GM10847 (cell line): ENCODE measurements around the gene SHKBP1.

Experiments
- POLR2A ChIP-seq: IDR thresholded peaks from 2 replicates; pipeline ENCODE4 v1.6.1; 2011; ENCODE audit not compliant: insufficient read length; ENCODE audit errors: extremely low read depth

SHKBP1 gene

GRCh38 chr19:40571831-40572495, 4.7 kb upstream of the SHKBP1 start:
- no peak for TF ChIP-seq POLR2A

GRCh38 chr19:40575326-40575725, 1.3 kb upstream of the SHKBP1 start:
- no peak for TF ChIP-seq POLR2A

GRCh38 chr19:40576151-40576584, 505 bp upstream of the SHKBP1 start:
- no peak for TF ChIP-seq POLR2A

- TF ChIP-seq POLR2A, result no peak
Measured at GRCh38 chr19:40578442-40578908, 1.8 kb downstream of the SHKBP1 start.

DNA sequence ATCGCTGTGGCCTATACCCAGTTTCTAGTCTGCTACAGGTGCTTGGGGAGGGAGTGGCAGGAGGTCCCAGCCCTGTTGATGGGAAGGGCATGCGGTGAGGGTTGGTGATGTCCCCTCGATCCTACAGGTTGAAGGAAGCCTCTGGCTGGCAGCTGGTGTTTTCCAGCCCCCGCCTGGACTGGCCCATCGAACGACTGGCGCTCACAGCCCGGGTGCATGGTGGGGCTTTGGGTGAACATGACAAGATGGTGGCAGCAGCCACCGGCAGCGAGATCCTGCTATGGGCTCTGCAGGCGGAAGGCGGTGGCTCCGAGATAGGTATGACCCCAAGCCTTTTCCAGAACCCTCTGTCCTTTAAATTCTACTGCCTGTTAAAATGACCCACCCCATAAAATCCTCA, 3.9 kb downstream of the SHKBP1 start:
- TF ChIP-seq POLR2A, result no peak

DNA sequence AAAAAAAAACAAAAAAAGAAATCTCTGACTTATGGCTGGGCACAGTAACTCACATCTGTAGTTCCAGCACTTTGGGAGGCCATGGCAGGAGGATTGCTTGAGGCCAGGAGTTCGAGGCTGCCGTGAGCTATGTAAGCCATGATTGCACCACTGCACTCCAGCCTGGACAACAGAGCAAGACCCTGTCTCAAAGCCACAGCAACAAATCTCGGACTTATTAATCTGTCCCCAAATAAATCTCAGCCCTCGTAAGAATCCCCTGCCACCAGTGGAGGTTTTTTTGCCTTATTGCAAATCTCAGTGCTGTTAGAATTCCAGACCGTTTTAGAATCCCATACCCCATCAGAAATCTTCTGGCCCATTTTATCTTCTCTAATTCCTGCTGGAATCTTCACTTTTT, 4.9 kb downstream of the SHKBP1 start:
- no peak for TF ChIP-seq POLR2A

- no peak for TF ChIP-seq POLR2A
Measured at GRCh38 chr19:40582467-40582866, 5.8 kb downstream of the SHKBP1 start.

- no peak for TF ChIP-seq POLR2A
Measured at GRCh38 chr19:40583283-40583682, 6.6 kb downstream of the SHKBP1 start.

GRCh38 chr19:40584007-40584406, 7.3 kb downstream of the SHKBP1 start:
- no peak for TF ChIP-seq POLR2A

DNA sequence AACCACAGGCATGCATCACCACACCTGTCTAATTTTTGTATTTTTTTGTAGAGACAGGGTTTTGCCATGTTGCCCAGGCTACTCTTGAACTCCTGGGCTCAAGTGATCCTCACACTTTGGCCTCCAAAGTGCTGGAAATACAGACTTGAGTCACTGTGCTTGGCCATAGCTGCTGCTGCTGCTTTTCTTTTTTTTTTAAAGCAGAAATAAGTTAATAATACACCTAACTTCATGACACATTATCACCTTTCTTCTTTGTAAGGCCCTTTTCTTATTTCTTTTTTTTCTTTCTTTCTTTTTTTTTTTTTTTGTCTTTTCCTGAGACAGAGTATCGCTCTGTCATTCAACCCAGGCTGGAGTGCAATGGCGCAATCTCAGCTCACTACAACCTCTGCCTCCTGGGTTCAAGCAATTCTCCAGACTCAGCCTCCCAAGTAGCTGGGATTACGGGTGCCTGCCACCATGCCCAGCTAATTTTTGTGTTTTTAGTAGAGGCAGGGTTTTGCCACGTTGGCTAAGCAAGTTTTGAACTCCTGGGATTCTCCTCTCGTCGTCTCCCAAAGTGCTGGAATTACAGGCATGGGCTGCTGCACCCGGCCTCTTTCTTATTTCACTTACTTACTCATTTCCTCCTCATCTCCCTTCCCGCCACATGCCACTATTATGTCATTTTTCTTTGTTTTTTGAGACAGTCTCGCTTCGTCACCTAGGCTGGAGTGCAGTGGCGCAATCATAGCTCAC, 8.7 kb downstream of the SHKBP1 start:
- no peak for TF ChIP-seq POLR2A

GRCh38 chr19:40585982-40586422, 9.3 kb downstream of the SHKBP1 start:
- no peak for TF ChIP-seq POLR2A

DNA sequence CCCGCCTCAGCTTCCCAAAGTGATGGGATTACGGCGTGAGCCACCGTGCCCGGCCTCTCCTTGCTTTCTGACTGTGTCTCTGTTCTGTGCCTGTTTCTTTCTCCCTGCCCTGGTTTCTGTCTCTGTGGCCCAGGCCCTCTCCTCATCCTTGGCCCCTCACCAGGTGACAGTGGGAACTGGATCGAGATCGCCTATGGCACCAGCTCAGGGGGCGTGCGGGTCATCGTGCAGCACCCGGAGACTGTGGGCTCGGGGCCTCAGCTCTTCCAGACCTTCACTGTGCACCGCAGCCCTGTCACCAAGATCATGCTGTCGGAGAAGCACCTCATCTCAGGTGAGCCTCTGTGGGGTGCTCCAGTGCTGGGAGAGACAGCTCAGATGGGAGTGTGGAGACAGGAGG, 9.9 kb downstream of the SHKBP1 start:
- TF ChIP-seq POLR2A, result no peak

GRCh38 chr19:40588110-40588854, 11.6 kb downstream of the SHKBP1 start:
- TF ChIP-seq POLR2A, result no peak

DNA sequence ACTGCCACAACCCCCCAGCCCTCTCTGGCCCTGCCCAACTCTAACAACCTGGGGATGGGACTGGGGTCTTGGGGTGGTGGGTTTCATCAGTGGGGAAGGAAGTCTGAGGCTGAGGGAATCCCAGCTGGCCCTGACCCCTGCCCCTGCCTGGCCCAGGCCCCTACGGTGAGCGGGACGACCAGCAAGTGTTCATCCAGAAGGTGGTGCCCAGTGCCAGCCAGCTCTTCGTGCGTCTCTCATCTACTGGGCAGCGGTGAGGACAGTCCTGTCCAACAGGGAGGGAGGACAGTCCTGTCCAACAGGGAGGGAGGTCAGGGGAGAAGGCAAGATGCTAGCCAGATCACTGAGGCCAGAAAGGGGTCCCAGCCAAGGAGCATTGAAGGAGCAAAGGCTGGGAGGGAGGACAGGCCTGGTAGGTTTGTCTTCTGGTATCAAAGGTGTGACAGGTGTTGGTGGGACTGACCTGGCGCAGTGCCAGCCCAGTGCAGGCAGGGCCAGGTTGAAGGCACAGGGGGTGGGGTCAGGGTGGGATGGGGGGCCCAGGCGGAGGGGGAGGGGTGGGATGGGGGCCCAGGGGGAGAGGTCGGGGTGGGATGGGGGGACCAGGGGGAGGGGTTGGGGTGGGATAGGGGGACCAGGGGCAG, 12.4 kb downstream of the SHKBP1 start:
- TF ChIP-seq POLR2A, result no peak
